GM23248 (cell line): Measurements from ENCODE around the gene HPX. TPM values are rescaled to one million over a fixed set of nuclear protein-coding genes. Genes with fewer than 3 reads are reported as not detected.

Source experiments
- DNase-seq: peaks from one replicate; pipeline ENCODE4 v3.0.0-alpha.2; 2015
- H2AFZ ChIP-seq: fragments of 200-600 bp; sonication (generic); 2 replicates; pipeline ENCODE4 v1.6.1; 2016; ENCODE audit warnings: antibody characterized with exemption
- H3F3A ChIP-seq: fragments of 200-600 bp; sonication (generic); 2 replicates; pipeline ENCODE4 v1.6.1; 2016; ENCODE audit warnings: mild to moderate bottlenecking, antibody characterized with exemption, mixed run types; ENCODE audit not compliant: insufficient read depth
- H3K27ac ChIP-seq: fragments of 200-600 bp; sonication (generic); 2 replicates; pipeline ENCODE4 v1.5.1; 2016; ENCODE audit warnings: mild to moderate bottlenecking
- H3K27me3 ChIP-seq: fragments of 200-600 bp; sonication (generic); replicated peaks from 2 replicates; pipeline ENCODE4 v1.6.1; 2016; ENCODE audit warnings: mild to moderate bottlenecking; ENCODE audit not compliant: insufficient read depth
- H3K36me3 ChIP-seq: fragments of 200-600 bp; sonication (generic); 2 replicates; pipeline ENCODE4 v1.6.1; 2016; ENCODE audit warnings: low read depth, mild to moderate bottlenecking
- H3K4me1 ChIP-seq: fragments of 200-600 bp; sonication (generic); 2 replicates; pipeline ENCODE4 v1.6.1; 2016; ENCODE audit warnings: mild to moderate bottlenecking; ENCODE audit not compliant: insufficient read depth
- H3K4me2 ChIP-seq: fragments of 200-600 bp; sonication (generic); one replicate; pipeline ENCODE4 v1.6.1; 2016; ENCODE audit warnings: mild to moderate bottlenecking; ENCODE audit not compliant: unreplicated experiment
- H3K4me3 ChIP-seq: fragments of 200-600 bp; sonication (generic); 2 replicates; pipeline ENCODE4 v1.5.1; 2016; ENCODE audit warnings: mild to moderate bottlenecking
- H3K79me2 ChIP-seq: fragments of 200-600 bp; sonication (generic); 2 replicates; pipeline ENCODE4 v1.6.1; 2016; ENCODE audit warnings: mild to moderate bottlenecking; ENCODE audit not compliant: insufficient read depth
- H3K9ac ChIP-seq: fragments of 200-600 bp; sonication (generic); 2 replicates; pipeline ENCODE4 v1.6.1; 2016; ENCODE audit warnings: mild to moderate bottlenecking
- H3K9me2 ChIP-seq: fragments of 200-600 bp; sonication (generic); 2 replicates; pipeline ENCODE4 v1.6.1; 2016; ENCODE audit warnings: mixed run types, mild to moderate bottlenecking, moderate library complexity; ENCODE audit not compliant: insufficient read depth
- H3K9me3 ChIP-seq: fragments of 200-600 bp; sonication (generic); one replicate; pipeline ENCODE4 v1.6.1; 2017; ENCODE audit warnings: low read depth
- H4K20me1 ChIP-seq: fragments of 200-600 bp; sonication (generic); 2 replicates; pipeline ENCODE4 v1.6.0; 2016; ENCODE audit not compliant: insufficient read depth
- EZH2 ChIP-seq: fragments of 200-600 bp; sonication (generic); IDR thresholded peaks from 2 replicates; pipeline ENCODE4 v1.6.1; 2018; ENCODE audit warnings: antibody characterized with exemption, mild to moderate bottlenecking; ENCODE audit not compliant: insufficient read depth, poor library complexity, severe bottlenecking
- EZH2phosphoT487 ChIP-seq: fragments of 200-600 bp; sonication (generic); IDR thresholded peaks from 2 replicates; pipeline ENCODE4 v1.6.1; 2018; ENCODE audit warnings: antibody characterized with exemption, moderate library complexity, mild to moderate bottlenecking, low read depth; ENCODE audit not compliant: insufficient read depth
- WGBS, 2 experiments: methylation state at CpG; one replicate each; pipeline ENCODE4 v1.1.6; 2015 to 2017; ENCODE audit warnings: low lambda C conversion rate in 2 of 2, low coverage in 1 of 2; ENCODE audit errors: missing lambda C conversion rate in 2 of 2; 5-methylcytosine and 5-hydroxymethylcytosine counted together
- in situ Hi-C: fragments of 300-500 bp; cut with MboI; formaldehyde crosslinking; loops from 2 replicates; pipeline ENCODE4 v1.15.0; 2020
- polyA plus RNA-seq: library from polyadenylated mRNA; unstranded; fragments of >200 nt; fragmentation: Nextera tagmentation; extraction: Ambion mirVana; gene quantifications from 2 replicates; pipeline ENCODE4 v1.2.1, GENCODE V29; 2016
- total RNA-seq: library from RNA; depleted of rRNA; stranded (reverse); fragments of >200 nt; shearing (Covaris generic); gene quantifications from 2 replicates; pipeline ENCODE4 v1.2.3, GENCODE V29; 2014

Gene HPX
- total and polyA plus RNA-seq, 2 experiments from 2014 or later = 0.22 to 0.43 TPM

DNA sequence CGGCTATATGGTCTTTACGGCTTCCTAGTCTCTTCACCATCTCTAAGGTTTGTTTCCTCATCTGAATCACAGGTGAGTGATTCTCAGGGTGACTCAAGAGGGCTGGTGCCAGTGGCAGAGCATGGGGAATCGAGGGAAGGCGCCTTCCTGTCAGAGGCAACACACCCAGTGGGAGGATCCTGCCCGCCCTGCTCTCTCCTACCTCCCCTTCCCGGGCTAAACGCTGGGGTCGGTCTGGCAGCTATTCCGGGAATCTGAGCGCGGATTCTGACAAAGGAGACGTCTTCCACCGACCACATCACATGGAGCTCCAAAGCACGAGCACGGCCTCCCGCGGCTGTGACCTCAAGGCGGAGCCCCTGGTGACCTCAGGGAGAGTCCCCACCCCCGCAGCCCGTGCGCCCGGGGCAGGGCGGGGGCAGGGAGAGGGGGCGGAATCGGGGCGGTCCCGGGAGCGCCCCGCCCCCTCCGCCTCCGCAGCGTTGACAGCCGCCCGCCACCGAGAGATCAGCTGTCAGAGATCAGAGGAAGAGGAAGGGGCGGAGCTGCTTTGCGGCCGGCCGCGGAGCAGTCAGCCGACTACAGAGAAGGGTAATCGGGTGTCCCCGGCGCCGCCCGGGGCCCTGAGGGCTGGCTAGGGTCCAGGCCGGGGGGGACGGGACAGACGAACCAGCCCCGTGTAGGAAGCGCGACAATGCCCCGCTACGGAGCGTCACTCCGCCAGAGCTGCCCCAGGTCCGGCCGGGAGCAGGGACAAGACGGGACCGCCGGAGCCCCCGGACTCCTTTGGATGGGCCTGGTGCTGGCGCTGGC is 50.7 kb downstream of the HPX start, which contains the start of gene SMPD1:
Gene SMPD1 (plus strand): TSS at position 570 of the 813 bp plus-strand sequence. CDS start 125 bp downstream, at position 695.
- H2AFZ ChIP-seq = peak within 1 kb of the TSS; percentile 76
- in situ Hi-C loops = loop anchor here (10.0 kb wide), 1 partner anchor 55 kb away; the partner anchor contains the start of gene HPX

DNA sequence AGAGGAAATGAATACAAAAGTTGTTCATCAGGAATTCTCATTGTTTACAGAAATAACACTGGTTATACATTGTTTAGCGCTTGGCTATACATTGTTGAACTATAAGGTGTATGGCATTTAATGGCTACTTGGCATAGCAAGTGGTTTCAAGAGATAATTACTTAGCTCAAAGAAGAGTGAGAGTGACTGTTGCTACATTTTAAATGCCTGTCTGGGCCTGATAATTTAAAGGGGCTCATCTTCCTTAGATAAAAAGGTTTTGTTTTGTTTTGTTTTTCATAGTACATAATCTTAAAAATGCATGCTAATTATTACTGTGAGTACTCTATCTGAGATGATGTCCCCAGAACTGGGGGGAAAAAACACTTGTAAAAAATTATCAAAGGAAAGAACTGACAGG is 52.0 kb downstream of the HPX start:
- DNase-seq = no peak
- Histone ChIP-seq H3K27me3 (no peaks in the 10 kb centered on the region), H3F3A (peaks cover 27% of the 10 kb centered on the region), H3K4me2 (no peak overlapping the region), H3K36me3 (no peaks in the 10 kb centered on the region), H3K4me1 (peaks cover 12% of the 10 kb centered on the region), H3K9me3 (no peaks in the 10 kb centered on the region), H3K9me2 (no peaks in the 10 kb centered on the region), H2AFZ (0 out of 2 replicates have a peak overlapping the region, but pooled peaks have one; percentile 76), H4K20me1 (no peaks in the 10 kb centered on the region), H3K27ac (no peak overlapping the region), H3K4me3 (no peak overlapping the region), H3K9ac (no peak overlapping the region), H3K79me2 (peaks cover 5% of the 10 kb centered on the region; the same call in 1 of the 2 replicates)
- WGBS, 2 experiments = 95% methylated on average over 1 of the region's 1 CpG
- TF ChIP-seq EZH2phosphoT487 = no peak
- no peak for TF ChIP-seq EZH2
- in situ Hi-C loops = loop anchor here (10.0 kb wide), 1 partner anchor 56 kb away; the partner anchor contains the start of gene HPX

More for the DNA sequence above, 50.7 kb downstream of the HPX start, which contains the start of gene SMPD1:
- Histone ChIP-seq H3K27me3 (no peaks in the 10 kb centered on the region), H3K9ac (peak within 1 kb of the TSS; percentile 84), H4K20me1 (no peaks in the 10 kb centered on the region), H3K79me2 (peaks cover 5% of the 10 kb centered on the region; the same call in 1 of the 2 replicates), H3K4me1 (peaks cover 12% of the 10 kb centered on the region), H3K36me3 (no peaks in the 10 kb centered on the region), H3K27ac (peak within 1 kb of the TSS; percentile 47), H3K4me3 (peak within 1 kb of the TSS; percentile 83), H3K9me2 (no peaks in the 10 kb centered on the region), H3K9me3 (no peaks in the 10 kb centered on the region), H3F3A (peaks cover 27% of the 10 kb centered on the region), H3K4me2 (peak within 1 kb of the TSS; percentile 89)
- TF ChIP-seq EZH2phosphoT487 (no peak), EZH2 (no peak)
- DNase-seq = peak; percentile 84
- WGBS, 2 experiments = 1% methylated on average over 35 to 48 of the region's 63 CpGs

GRCh38 chr11:6387811-6388599 is 52.8 kb downstream of the HPX start:
- no peak overlapping the region for H3K4me3 ChIP-seq
- no peak for TF ChIP-seq EZH2
- H3K36me3 ChIP-seq = no peaks in the 10 kb centered on the region
- H3K4me2 ChIP-seq = peak overlapping the region; percentile 54
- no peaks in the 10 kb centered on the region for H4K20me1 ChIP-seq
- 65% methylated on average over 12 of the region's 12 CpGs for WGBS, 2 experiments
- no peak overlapping the region for H3K9ac ChIP-seq
- peak overlapping the region; percentile 58 for H2AFZ ChIP-seq
- 0 out of 2 replicates have a peak overlapping the region, but pooled peaks have one; percentile 9 for H3K27ac ChIP-seq
- peak; percentile 36 for DNase-seq
- peaks cover 27% of the 10 kb centered on the region for H3F3A ChIP-seq
- H3K27me3 ChIP-seq = no peaks in the 10 kb centered on the region
- H3K4me1 ChIP-seq = peaks cover 12% of the 10 kb centered on the region
- H3K79me2 ChIP-seq = peaks cover 5% of the 10 kb centered on the region; the same call in 1 of the 2 replicates
- in situ Hi-C loops = loop anchor here (10.0 kb wide), 1 partner anchor 57 kb away; the partner anchor contains the start of gene HPX
- H3K9me2 ChIP-seq = no peaks in the 10 kb centered on the region
- no peaks in the 10 kb centered on the region for H3K9me3 ChIP-seq
